ENCODE results near the gene IKBKG.

- TF ChIP-seq RFX5 (IDR thresholded peaks at IDR 0.05; ENCODE audit: low read depth, low read length) (no peak), CTCF (conservative IDR thresholded peaks at IDR 0.05; ENCODE audit: low read depth, low read length) (no peak), FOS (IDR thresholded peaks at IDR 0.05; ENCODE audit: low read depth, low read length) (no peak), POLR2A (IDR thresholded peaks at IDR 0.05; ENCODE audit: low read depth, low read length) (no peak), CEBPB (IDR thresholded peaks at IDR 0.05; ENCODE audit: low read depth, low read length) (no peak), RAD21 (IDR thresholded peaks at IDR 0.05; ENCODE audit: low read length) (no peak), RCOR1 (IDR thresholded peaks at IDR 0.05; ENCODE audit: insufficient replicate concordance, low read length) (no peak), MXI1 (IDR thresholded peaks at IDR 0.05; ENCODE audit: borderline replicate concordance, low read depth, low read length) (no peak)
These were observed 30.2 kb upstream of the IKBKG start for GRCh38 chrX:154517101-154517781.
